Measurements from ENCODE around the gene NASP. TPM values are rescaled to one million over a fixed set of nuclear protein-coding genes. Genes with fewer than 3 reads are reported as not detected.

Gene NASP
- total RNA-seq, 1 experiment from 2014 or later: 535 TPM

GRCh38 chr1:45660336-45660735 lies 76.5 kb downstream of the NASP start:
- no peak overlapping the region for H3K27ac Mint-ChIP-seq

GRCh38 chr1:45666836-45667235 lies 83.0 kb downstream of the NASP start:
- ATAC-seq: no peak
- Mint-ChIP-seq H3K4me3 (no peak overlapping the region), H3K27ac (no peak overlapping the region), H3K36me3 (peaks cover 12% of the 10 kb centered on the region), H3K27me3 (ENCODE audit: low read depth) (no peaks in the 10 kb centered on the region), H3K9me3 (0 out of 2 replicates have a peak, but pooled peaks cover 3% of the 10 kb centered on the region), H3K4me1 (peaks cover 9% of the 10 kb centered on the region)
- no peak for DNase-seq (ENCODE audit: low spot score)
- ChIA-PET POLR2A (no interaction called here), CTCF (interaction anchor here (0.6 kb wide), 1 partner anchor 740 kb away, joined by 4 read pairs; no protein-coding TSS in a partner anchor)
- no peak for TF ChIP-seq ZNF138 (CRISPR knock-in tag; conservative IDR thresholded peaks at IDR 0.05)
- TF ChIP-seq PRDM15 (CRISPR knock-in tag; IDR thresholded peaks at IDR 0.05): no peak
- no peak for TF ChIP-seq E2F5 (CRISPR knock-in tag; IDR thresholded peaks at IDR 0.05)
- no peak for TF ChIP-seq ESRRA (CRISPR knock-in tag; IDR thresholded peaks at IDR 0.05; ENCODE audit: borderline replicate concordance)
- no peak for TF ChIP-seq ZBTB43 (CRISPR knock-in tag; IDR thresholded peaks at IDR 0.05)
- no peak for TF ChIP-seq CDX4 (CRISPR knock-in tag; IDR thresholded peaks at IDR 0.05; ENCODE audit: borderline replicate concordance)
- no peak for TF ChIP-seq ATF2 (CRISPR knock-in tag; IDR thresholded peaks at IDR 0.05; ENCODE audit: borderline replicate concordance, low read depth)
- TF ChIP-seq ERG (CRISPR knock-in tag; IDR thresholded peaks at IDR 0.05): no peak
- TF ChIP-seq EMX1 (CRISPR knock-in tag; IDR thresholded peaks at IDR 0.05): no peak
- TF ChIP-seq ATF1 (CRISPR knock-in tag; IDR thresholded peaks at IDR 0.05): no peak
- no peak for TF ChIP-seq ZNF416 (CRISPR knock-in tag; IDR thresholded peaks at IDR 0.05)

More at GRCh38 chr1:45660336-45660735, 76.5 kb downstream of the NASP start:
- DNase-seq (ENCODE audit: low spot score): no peak
- ChIA-PET POLR2A (interaction anchor here (0.6 kb wide), 1 partner anchor 113 kb away, joined by 4 read pairs; no protein-coding TSS in a partner anchor), CTCF (no interaction called here)
- Mint-ChIP-seq H3K36me3 (peaks cover 59% of the 10 kb centered on the region), H3K9me3 (0 out of 2 replicates have a peak, but pooled peaks cover 3% of the 10 kb centered on the region), H3K27me3 (ENCODE audit: low read depth) (no peaks in the 10 kb centered on the region), H3K4me3 (no peak overlapping the region), H3K4me1 (peaks cover 13% of the 10 kb centered on the region)
- ATAC-seq: no peak
- TF ChIP-seq ZNF425 (CRISPR knock-in tag; conservative IDR thresholded peaks at IDR 0.05): no peak
- TF ChIP-seq ATF2 (CRISPR knock-in tag; IDR thresholded peaks at IDR 0.05; ENCODE audit: borderline replicate concordance, low read depth): no peak
- TF ChIP-seq FOXP1 (CRISPR knock-in tag; IDR thresholded peaks at IDR 0.05; ENCODE audit: borderline replicate concordance): no peak
- TF ChIP-seq USF2 (CRISPR knock-in tag; IDR thresholded peaks at IDR 0.05): no peak
- no peak for TF ChIP-seq JUN (CRISPR knock-in tag; IDR thresholded peaks at IDR 0.05)

Data from WTC11 (cell line).